GM10847 (cell line): Measurements from ENCODE around the gene BCL7B.

Experiments
- POLR2A ChIP-seq: IDR thresholded peaks from 2 replicates; pipeline ENCODE4 v1.6.1; 2011; ENCODE audit not compliant: insufficient read length; ENCODE audit errors: extremely low read depth

The BCL7B gene

DNA sequence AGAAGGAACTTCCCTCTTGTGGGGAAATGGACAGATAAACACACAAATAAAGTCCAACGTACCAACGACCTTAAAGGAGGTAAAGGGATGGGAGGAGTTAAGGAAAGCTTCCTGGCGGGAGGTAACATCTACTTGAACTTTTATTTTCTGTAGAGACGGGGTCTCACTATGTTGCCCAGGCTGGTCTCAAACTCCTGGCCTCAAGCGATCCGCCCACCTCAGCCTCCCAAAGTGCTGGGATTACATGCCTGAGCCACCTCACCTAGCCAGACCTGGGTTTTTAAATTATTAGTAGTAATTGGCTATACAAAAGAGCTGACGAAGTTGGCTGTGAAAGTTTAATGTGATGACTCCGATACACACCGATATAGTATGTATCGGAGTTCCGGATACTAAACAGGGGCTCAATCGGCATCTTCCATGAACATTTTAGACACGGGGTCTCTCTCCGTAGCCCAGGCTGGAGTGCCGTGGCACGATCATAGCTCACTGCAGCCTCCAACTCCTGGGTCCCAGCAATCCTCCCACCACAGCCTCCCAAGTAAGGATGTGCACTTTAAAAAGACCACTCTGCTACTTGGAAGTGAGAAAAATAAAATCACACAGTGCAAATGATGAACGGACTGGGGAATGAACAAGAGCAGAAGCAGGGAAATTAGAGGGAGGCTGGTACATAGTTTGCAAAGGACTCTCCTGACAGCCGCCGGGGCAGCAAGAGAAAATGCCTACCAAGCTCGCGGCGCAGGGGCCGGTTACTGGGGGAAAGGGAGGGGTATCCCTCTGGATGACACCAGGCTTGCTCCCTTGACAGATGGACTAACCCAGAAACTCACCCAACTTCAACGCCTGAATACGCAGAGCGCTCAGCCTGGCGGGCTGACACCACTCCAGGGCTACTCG lies 1.0 kb downstream of the BCL7B start:
- TF ChIP-seq POLR2A, result no peak

DNA sequence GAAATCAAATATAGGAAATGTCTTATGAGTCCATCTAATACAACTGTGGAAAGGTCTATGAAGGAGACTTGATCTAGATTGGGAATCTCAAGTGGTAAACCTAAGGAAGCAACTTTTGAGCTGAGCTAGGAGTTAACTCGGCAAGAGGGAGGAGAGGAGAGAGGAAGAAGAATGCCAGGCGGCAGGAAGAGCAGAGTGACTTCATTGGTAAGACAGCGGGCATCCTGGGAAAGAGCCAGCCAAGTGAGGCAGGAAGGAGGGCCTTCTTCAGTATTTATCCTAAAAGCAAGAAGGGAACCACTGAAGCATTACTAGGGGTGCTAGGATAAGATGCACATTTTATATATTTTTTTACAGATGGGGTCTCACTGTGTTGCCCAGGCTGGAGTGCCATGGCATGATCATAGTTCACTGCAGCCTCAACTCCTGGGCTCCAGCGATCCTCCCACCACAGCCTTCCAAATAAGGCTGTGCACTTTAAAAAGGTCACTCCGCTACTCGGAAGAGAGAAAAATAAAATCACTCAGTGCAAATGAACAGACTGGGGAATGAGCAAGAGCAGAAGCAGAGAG lies 2.0 kb downstream of the BCL7B start:
- no peak for TF ChIP-seq POLR2A

DNA sequence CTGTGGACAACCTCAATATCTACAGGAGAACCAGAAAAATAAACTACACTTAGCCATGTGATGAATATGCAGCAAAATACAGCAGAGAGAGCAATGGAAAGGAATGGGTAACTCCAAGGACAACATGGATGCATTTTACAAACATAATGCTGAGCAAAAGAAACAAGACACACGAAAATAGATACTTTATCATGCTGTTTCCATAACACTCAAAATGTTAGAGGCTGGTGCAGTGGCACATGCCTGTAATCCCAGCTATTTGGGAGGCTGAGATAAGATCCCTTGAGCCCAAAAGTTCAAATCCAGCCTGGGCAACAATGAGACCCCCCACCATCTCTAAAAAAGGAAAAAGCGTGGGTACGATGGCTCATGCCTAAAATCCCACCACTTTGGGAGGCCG lies 8.3 kb downstream of the BCL7B start:
- no peak for TF ChIP-seq POLR2A

DNA sequence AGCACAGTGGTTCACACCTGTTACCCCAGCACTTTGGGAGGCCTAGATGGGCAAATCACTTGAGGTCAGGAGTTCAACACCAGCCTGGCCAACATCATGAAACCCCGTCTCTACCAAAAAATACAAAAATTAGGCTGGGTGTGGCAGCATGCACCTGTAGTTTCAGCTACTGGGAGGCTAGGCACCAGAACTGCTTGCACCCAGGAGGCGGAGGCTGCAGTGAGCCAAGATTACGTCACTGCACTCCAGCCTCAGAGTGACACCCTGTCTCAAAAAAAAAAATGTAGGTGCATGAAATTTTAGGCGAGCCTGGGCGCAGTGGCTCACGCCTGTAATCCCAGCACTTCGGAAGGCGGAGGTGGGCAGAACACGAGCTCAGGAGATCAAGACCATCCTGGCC lies 9.6 kb downstream of the BCL7B start:
- TF ChIP-seq POLR2A, result no peak

DNA sequence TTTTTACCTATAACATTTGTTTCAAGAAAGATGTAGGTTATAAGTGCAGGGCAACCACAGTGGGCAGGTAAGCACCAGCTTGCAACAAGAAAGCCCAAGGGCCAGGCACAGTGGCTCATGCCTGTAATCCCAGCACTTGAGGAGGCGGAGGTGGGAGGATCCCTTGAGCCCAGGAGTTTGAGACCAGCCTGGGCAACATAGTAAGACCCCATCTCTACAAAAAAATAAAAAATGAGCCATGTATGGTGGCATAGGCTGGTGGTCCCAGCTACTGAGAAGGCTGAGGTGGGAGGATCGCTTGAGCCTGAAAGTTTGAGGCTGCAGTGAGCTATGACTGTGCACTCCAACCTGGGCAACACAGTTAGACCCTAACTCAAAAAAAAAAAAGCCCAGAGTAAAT lies 12.8 kb downstream of the BCL7B start:
- no peak for TF ChIP-seq POLR2A

DNA sequence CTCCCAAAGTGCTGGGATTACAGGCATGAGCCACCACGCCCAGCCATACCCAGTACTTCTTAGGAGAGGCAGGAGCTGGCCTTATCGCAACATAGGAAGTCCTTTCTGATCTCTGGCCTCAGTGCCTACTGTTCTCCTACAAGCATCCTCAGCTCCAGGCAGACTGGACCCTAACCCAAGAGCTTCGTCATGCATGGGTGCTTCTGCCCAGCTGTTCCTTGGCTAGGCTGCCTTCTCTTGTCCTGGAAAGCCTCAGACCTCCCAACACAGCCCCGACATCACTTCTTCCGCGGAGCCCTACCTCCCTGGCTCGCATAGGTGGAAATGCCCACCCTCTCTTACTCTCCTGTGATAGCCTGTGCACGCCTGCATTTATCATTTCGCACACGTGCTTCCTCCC lies 15.8 kb downstream of the BCL7B start:
- TF ChIP-seq POLR2A, result no peak

DNA sequence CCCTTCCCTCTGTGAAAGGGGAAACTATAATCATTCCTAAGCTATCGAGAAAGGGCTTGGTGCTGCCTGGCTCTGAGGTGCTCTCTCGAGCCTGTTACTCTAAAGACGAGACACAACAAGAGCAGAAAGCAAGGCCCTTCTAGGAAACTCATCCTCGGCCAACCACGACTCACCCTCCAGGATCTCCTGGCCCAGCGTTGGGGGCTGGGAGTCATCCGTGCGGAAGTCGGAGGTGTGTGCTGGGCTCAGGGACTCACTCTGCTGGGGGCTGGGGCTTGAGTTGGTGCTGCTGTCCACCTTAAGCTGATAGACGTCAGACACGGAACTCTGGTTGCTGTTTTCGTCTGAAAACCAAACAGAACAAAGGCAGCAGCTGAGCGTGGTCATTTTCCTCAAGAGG lies 17.8 kb downstream of the BCL7B start:
- no peak for TF ChIP-seq POLR2A

DNA sequence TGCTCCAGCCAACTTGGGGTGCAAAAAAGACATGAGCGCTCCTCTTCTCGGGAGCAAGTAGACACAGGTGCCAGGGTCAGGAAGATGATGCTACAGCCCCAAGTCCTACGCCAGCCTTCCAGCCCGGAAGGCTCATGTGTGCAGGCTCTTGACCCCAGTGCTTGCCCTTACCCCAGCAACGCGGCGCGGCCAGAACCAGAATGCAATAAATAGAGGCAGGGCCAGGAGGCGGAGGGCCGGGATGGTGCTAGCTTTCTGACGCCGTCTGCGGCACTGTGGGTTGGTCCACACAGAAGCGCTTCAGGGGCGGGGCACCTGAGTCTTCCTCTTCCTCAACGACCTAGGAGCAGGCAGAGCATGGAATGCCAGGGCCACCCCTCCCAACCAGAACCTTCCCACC lies 20.4 kb downstream of the BCL7B start:
- no peak for TF ChIP-seq POLR2A

DNA sequence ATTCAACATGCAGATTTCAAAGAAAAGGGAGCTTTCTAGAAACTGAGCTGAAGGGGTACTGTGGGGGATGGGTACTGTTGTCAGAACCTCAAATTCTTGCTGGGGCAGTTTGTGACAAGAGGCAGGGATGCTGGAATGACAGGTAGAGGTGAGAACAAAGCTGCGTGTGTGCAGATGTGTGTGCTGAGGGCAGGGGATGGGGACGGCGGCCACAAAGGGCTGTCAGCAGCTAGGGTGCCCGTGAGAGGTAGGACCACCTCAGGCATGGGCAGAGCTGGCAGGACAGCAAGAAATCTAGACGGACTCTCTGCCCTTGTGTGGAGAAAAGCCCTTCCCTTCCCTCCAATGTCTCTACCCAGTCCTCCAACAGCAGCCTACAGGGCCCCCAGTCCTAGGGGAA lies 21.0 kb downstream of the BCL7B start:
- no peak for TF ChIP-seq POLR2A

DNA sequence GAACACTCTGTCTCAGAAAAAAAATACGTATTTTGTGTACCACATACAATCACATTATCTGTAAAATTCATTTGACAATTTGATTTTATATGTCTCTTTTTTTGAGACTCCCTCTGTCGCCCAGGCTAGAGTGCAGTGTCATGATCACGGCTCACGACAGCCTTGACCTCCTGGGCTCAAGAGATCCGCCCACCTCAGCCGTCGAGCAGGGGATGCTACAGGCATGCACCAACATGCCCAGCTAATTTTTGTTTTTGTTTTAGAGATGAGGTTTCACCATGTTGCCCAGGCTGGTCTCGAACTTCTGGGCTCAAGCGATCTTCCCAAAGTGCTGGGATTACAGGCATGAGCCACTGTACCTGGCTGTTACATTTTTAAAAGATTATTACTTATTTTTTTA lies 23.7 kb downstream of the BCL7B start:
- TF ChIP-seq POLR2A, result no peak

DNA sequence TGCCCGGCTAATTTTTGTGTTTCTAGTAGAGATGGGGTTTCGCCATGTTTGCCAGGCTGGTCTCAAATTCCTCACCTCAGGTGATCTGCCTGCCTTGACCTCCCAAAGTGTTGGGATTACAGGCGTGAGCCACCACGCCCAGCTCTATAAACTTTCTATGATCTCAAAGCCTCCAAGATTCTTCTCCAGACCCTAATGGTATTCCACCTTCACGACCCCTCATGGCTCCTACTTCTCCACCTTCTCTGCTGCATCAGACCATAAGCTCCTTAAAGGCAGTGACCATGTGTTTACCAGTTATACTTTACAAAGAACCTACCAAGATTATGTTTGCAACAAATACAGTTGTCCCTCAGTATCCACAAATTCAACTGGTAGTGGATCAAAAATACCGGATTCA lies 25.3 kb downstream of the BCL7B start:
- no peak for TF ChIP-seq POLR2A

DNA sequence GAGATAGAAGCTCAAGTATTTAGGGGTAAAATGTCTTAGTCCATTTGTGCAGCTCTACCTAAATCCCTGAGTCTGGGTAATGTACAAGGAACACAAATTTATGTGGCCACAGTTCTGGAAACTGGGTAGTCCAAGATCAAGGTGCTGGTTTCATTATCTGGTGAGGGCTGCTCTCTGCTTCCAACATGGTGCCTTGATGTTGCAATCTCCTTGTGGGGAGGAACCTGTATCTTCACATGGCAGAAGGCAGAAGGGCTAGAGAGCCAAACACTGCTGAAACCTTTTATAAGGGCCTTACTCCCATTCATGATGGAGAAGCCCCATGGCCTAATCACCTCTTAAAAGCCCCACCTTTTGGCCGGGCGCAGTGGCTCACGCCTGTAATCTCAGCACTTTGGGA lies 26.7 kb downstream of the BCL7B start:
- no peak for TF ChIP-seq POLR2A

DNA sequence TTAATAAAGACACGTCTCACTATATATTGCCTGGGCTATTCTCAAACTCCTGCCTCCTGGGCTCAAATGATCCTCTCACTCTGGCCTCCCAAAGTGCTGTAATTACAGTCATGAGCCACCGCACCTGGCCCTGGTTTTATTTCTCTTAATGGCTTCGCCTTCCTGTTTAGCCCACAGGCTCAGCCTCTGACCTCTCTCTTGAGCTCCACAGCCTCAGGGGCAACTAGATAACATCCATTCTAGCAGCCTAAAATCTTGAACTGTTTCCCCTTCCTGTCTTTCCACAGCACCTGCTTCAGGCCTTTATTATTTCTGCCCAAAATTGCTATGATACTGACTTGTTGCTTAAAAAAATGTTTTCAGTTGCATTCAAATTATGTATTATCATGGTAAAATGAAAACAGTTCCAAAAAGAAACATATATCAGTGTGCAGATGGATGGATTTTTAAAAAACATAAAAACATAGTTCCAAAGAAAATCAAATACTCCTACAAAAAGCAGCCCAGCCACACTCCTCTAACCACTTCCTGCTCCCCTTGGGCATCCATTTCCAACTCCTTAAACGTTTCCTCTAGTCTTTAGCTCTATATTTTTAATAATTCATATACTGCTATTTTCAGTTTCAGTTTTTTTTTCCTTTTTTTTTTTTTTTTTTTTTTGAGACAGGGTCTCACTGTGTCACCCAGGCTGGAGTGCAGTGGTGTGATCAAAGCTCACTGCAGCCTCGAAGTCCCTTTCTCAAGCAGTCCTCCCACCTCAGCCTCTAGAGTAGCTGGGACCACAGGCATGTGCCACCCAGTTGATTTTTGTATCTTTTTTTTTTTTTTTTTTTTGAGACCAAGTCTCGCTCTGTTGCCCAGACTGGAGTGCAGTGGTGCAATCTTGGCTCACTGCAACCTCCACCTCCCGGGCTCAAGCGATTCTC lies 30.3 kb downstream of the BCL7B start:
- TF ChIP-seq POLR2A, result no peak

DNA sequence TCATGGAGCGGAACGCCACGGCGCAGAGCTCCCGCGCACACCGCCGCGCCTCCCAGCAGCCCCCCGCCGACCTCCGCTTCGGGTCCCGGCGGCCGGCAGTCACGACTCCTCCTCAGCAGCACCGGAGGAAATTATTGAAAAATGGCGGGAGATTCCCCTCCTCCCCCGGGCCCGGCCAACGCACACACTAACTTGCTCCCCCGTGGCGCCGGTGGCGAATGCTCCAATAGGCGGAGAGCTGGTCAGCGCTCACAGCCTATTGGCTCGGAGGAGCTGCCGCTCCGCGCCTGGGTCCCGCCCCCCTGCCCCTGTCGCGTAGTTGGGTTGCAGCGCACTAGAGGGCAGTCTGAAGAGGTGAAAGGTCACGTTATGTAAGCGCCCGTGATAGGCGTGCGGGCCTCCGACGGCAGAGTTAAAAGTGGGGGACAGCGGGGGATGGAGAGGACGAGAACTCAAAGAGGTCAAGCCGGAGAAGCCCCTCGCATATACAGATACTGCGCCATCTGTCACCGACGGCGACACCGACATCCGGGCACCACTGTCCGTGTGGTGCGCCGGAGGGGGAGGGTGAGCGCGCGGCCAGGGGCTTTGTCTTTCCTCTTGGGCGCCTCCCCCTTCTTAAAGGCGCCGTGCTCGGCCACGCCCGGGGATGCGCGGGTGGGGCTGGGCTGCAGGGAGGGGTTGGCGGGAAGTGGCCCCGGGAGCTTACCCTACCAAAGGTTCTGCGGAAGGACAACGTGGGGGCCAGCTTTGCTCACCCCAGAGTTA lies 35.2 kb downstream of the BCL7B start, which contains the start of gene BAZ1B:
Gene BAZ1B, minus strand, starts transcription at position 189 of the 768 bp plus-strand sequence. CDS start 360 bp downstream, outside the sequence.
- TF ChIP-seq POLR2A, result peak; percentile 60

DNA sequence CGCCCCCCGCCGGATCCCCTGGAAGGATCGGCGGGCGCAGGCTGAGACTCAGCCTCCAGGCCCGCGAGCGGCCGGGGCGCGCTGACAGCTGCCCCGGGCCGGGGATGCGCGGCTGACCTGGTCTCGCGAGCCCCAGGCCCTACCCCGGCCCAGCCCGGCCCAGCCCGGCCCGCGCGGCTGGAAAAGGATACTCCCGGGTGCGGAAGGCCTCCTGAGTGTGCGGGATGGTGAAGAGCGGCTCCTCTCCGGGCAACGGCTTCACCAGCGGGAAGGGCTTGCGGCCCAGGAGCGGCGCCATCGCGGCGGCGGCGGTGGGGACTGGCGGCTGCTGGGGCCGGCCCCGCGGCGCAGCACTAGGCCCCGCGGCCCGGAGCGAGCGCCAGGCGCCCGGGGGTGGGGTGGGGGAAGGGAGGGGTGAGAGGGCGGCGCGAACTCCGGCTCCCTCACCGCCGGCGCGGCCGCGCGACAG lies 35.8 kb downstream of the BCL7B start:
- TF ChIP-seq POLR2A, result no peak
